Measurements from ENCODE around the gene RIC8A. TPM values are rescaled to one million over a fixed set of nuclear protein-coding genes. Genes with fewer than 3 reads are reported as not detected.

RIC8A gene
- total and polyA plus RNA-seq, 3 experiments from 2014 or later = 103 to 139 (median 137) TPM

GRCh38 chr11:244376-244775 lies 36.9 kb downstream of the RIC8A start:
- Mint-ChIP-seq H3K36me3 (peaks cover 18 to 93% (median 38%) of the 10 kb centered on the region in 3 donors), H3K27me3 (no peaks in the 10 kb centered on the region), H3K27ac (no peak overlapping the region), H3K9me3 (no peaks in the 10 kb centered on the region), H3K4me1 (peaks cover 21 to 32% (median 32%) of the 10 kb centered on the region in 3 donors), H3K4me3 (no peak overlapping the region)
- Histone ChIP-seq H3K36me3 (ENCODE audit: insufficient read depth, low read length) (peaks cover 56% of the 10 kb centered on the region), H3K27ac (ENCODE audit: low read depth, low read length) (no peak overlapping the region), H3K9me3 (ENCODE audit: low read length) (no peaks in the 10 kb centered on the region), H3K27me3 (ENCODE audit: insufficient read depth, low read length, poor library complexity, severe bottlenecking) (no peaks in the 10 kb centered on the region), H3K4me3 (ENCODE audit: low read length) (no peak overlapping the region), H3K4me1 (ENCODE audit: insufficient read depth, low read length) (no peaks in the 10 kb centered on the region)
- POLR2A ChIA-PET = no interaction called here
- CTCF ChIA-PET = no interaction called here
- no peak for DNase-seq

- Histone ChIP-seq H3K27ac (ENCODE audit: low read depth, low read length) (no peak overlapping the region), H3K27me3 (ENCODE audit: insufficient read depth, low read length, poor library complexity, severe bottlenecking) (no peaks in the 10 kb centered on the region), H3K4me1 (ENCODE audit: insufficient read depth, low read length) (peaks cover 5% of the 10 kb centered on the region), H3K9me3 (ENCODE audit: low read length) (no peaks in the 10 kb centered on the region), H3K4me3 (ENCODE audit: low read length) (no peak overlapping the region), H3K36me3 (ENCODE audit: insufficient read depth, low read length) (peaks cover 63% of the 10 kb centered on the region)
- Mint-ChIP-seq H3K9me3 (no peaks in the 10 kb centered on the region), H3K4me3 (no peak overlapping the region), H3K27me3 (no peaks in the 10 kb centered on the region), H3K36me3 (peaks cover 20 to 93% (median 34%) of the 10 kb centered on the region in 3 donors), H3K4me1 (peaks cover 10 to 14% (median 11%) of the 10 kb centered on the region in 3 donors), H3K27ac (peak overlapping the region in 2 of 8 donors; percentile 52 to 82)
- CTCF ChIA-PET = interaction anchor here (1.0 to 5.5 kb wide), 7 partner anchors 8 to 201 kb away, joined by 3 to 39 read pairs (median 4); partner anchors contain the start of genes BET1L and PTDSS2
- POLR2A ChIA-PET = no interaction called here
- no peak for DNase-seq
Observed at GRCh38 chr11:249062-249461, 41.6 kb downstream of the RIC8A start.

GRCh38 chr11:250274-250673 lies 42.8 kb downstream of the RIC8A start:
- H3K27me3 Mint-ChIP-seq = no peaks in the 10 kb centered on the region

DNA sequence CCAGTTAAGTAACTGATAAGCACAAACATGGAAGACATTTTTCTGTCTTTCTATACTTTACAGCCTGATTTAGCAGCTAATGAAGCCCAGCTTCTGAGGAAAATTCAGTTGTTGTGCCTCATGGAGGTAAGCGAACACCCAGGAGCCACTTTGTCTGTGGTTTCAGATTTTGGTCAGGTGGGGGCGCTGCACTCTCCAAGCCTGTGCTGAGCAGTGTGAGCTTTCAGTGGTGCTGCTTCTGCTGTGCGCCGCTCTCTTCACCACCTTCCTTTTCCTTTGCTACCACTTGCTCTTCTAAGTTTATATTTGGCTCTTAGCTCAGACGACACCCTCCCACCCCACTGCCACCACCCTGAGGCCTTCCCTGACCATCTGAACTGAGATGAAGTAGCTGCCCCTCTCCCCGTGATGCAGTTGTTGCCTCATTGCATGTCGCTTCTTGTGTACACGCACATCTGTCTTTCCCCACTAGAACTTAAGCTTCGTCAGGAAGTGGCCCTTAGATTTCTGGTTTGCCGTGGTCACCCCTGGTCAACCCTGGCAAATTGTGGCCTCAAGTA lies 43.3 kb downstream of the RIC8A start:
- Mint-ChIP-seq H3K4me3 (peak overlapping the region in 1 of 7 donors; percentile 5), H3K4me1 (peaks cover 7 to 11% (median 9%) of the 10 kb centered on the region in 3 donors), H3K36me3 (peaks cover 16 to 76% (median 24%) of the 10 kb centered on the region in 3 donors), H3K27ac (peak overlapping the region in 7 of 8 donors; percentile 62 to 90 (median 73)), H3K27me3 (no peaks in the 10 kb centered on the region), H3K9me3 (no peaks in the 10 kb centered on the region)
- H3K27me3 ChIP-seq (ENCODE audit: insufficient read depth, low read length, poor library complexity, severe bottlenecking) = no peaks in the 10 kb centered on the region
- peaks cover 5% of the 10 kb centered on the region for H3K4me1 ChIP-seq (ENCODE audit: insufficient read depth, low read length)
- peaks cover 53% of the 10 kb centered on the region for H3K36me3 ChIP-seq (ENCODE audit: insufficient read depth, low read length)
- ChIA-PET CTCF (interaction anchor here (0.8 to 5.5 kb wide), 38 partner anchors 9 to 268 kb away, joined by 3 to 58 read pairs (median 8); partner anchors contain the start of genes BET1L, IFITM2, IFITM5 and NLRP6), POLR2A (interaction anchor here (0.5 to 1.8 kb wide), 6 partner anchors 17 to 117 kb away, joined by 3 to 16 read pairs (median 8); partner anchors contain the start of gene PGGHG)
- H3K9me3 ChIP-seq (ENCODE audit: low read length) = no peaks in the 10 kb centered on the region
- no peak overlapping the region for H3K27ac ChIP-seq (ENCODE audit: low read depth, low read length)
- peak; percentile 65 to 86 (median 71) for DNase-seq
- H3K4me3 ChIP-seq (ENCODE audit: low read length) = no peak overlapping the region

More at GRCh38 chr11:250274-250673, 42.8 kb downstream of the RIC8A start:
- peaks cover 5% of the 10 kb centered on the region for H3K4me1 ChIP-seq (ENCODE audit: insufficient read depth, low read length)
- Mint-ChIP-seq H3K9me3 (no peaks in the 10 kb centered on the region), H3K4me1 (peaks cover 7 to 11% (median 11%) of the 10 kb centered on the region in 3 donors), H3K4me3 (no peak overlapping the region), H3K27ac (peak overlapping the region in 5 of 8 donors; percentile 60 to 87 (median 66)), H3K36me3 (peaks cover 18 to 82% (median 29%) of the 10 kb centered on the region in 3 donors)
- DNase-seq = no peak
- H3K4me3 ChIP-seq (ENCODE audit: low read length) = no peak overlapping the region
- H3K27ac ChIP-seq (ENCODE audit: low read depth, low read length) = no peak overlapping the region
- no peaks in the 10 kb centered on the region for H3K9me3 ChIP-seq (ENCODE audit: low read length)
- peaks cover 54% of the 10 kb centered on the region for H3K36me3 ChIP-seq (ENCODE audit: insufficient read depth, low read length)
- H3K27me3 ChIP-seq (ENCODE audit: insufficient read depth, low read length, poor library complexity, severe bottlenecking) = no peaks in the 10 kb centered on the region
- ChIA-PET CTCF (interaction anchor here (0.9 to 5.5 kb wide), 35 partner anchors 9 to 268 kb away, joined by 3 to 58 read pairs (median 8); partner anchors contain the start of genes BET1L, IFITM2, IFITM5 and NLRP6), POLR2A (interaction anchor here (1.0 to 1.8 kb wide), 4 partner anchors 18 to 37 kb away, joined by 4 to 16 read pairs (median 12); partner anchors contain the start of gene PGGHG)

- ChIA-PET CTCF (interaction anchor here (0.8 to 5.5 kb wide), 30 partner anchors 10 to 267 kb away, joined by 3 to 58 read pairs (median 8); partner anchors contain the start of genes BET1L, IFITM2, IFITM5 and NLRP6), POLR2A (interaction anchor here (0.8 to 1.8 kb wide), 4 partner anchors 16 to 36 kb away, joined by 3 to 16 read pairs (median 12); partner anchors contain the start of gene PGGHG)
- Mint-ChIP-seq H3K27me3 (no peaks in the 10 kb centered on the region), H3K4me3 (no peak overlapping the region), H3K4me1 (peaks cover 7 to 11% (median 9%) of the 10 kb centered on the region in 3 donors), H3K36me3 (peaks cover 15 to 69% (median 21%) of the 10 kb centered on the region in 3 donors), H3K27ac (peak overlapping the region in 3 of 8 donors; percentile 36 to 81 (median 63)), H3K9me3 (no peaks in the 10 kb centered on the region)
- H3K4me1 ChIP-seq (ENCODE audit: insufficient read depth, low read length) = peaks cover 5% of the 10 kb centered on the region
- H3K36me3 ChIP-seq (ENCODE audit: insufficient read depth, low read length) = peaks cover 49% of the 10 kb centered on the region
- no peaks in the 10 kb centered on the region for H3K9me3 ChIP-seq (ENCODE audit: low read length)
- no peak overlapping the region for H3K4me3 ChIP-seq (ENCODE audit: low read length)
- H3K27ac ChIP-seq (ENCODE audit: low read depth, low read length) = no peak overlapping the region
- DNase-seq = no peak
- H3K27me3 ChIP-seq (ENCODE audit: insufficient read depth, low read length, poor library complexity, severe bottlenecking) = no peaks in the 10 kb centered on the region
Observed at GRCh38 chr11:251550-251949, 44.0 kb downstream of the RIC8A start.

GRCh38 chr11:252666-253065 lies 45.2 kb downstream of the RIC8A start:
- Mint-ChIP-seq H3K27me3 (no peaks in the 10 kb centered on the region), H3K36me3 (peaks cover 11 to 58% (median 13%) of the 10 kb centered on the region in 3 donors), H3K27ac (no peak overlapping the region), H3K4me3 (no peak overlapping the region), H3K9me3 (no peaks in the 10 kb centered on the region), H3K4me1 (peaks cover 7 to 11% (median 7%) of the 10 kb centered on the region in 3 donors)
- H3K36me3 ChIP-seq (ENCODE audit: insufficient read depth, low read length) = peaks cover 39% of the 10 kb centered on the region
- no peaks in the 10 kb centered on the region for H3K27me3 ChIP-seq (ENCODE audit: insufficient read depth, low read length, poor library complexity, severe bottlenecking)
- H3K27ac ChIP-seq (ENCODE audit: low read depth, low read length) = no peak overlapping the region
- H3K4me3 ChIP-seq (ENCODE audit: low read length) = no peak overlapping the region
- POLR2A ChIA-PET = no interaction called here
- CTCF ChIA-PET = interaction anchor here (0.8 to 5.5 kb wide), 11 partner anchors 9 to 197 kb away, joined by 3 to 58 read pairs (median 24); partner anchors contain the start of genes IFITM2, NLRP6, PGGHG and PTDSS2
- H3K9me3 ChIP-seq (ENCODE audit: low read length) = no peaks in the 10 kb centered on the region
- peaks cover 5% of the 10 kb centered on the region for H3K4me1 ChIP-seq (ENCODE audit: insufficient read depth, low read length)
- DNase-seq = no peak

DNA sequence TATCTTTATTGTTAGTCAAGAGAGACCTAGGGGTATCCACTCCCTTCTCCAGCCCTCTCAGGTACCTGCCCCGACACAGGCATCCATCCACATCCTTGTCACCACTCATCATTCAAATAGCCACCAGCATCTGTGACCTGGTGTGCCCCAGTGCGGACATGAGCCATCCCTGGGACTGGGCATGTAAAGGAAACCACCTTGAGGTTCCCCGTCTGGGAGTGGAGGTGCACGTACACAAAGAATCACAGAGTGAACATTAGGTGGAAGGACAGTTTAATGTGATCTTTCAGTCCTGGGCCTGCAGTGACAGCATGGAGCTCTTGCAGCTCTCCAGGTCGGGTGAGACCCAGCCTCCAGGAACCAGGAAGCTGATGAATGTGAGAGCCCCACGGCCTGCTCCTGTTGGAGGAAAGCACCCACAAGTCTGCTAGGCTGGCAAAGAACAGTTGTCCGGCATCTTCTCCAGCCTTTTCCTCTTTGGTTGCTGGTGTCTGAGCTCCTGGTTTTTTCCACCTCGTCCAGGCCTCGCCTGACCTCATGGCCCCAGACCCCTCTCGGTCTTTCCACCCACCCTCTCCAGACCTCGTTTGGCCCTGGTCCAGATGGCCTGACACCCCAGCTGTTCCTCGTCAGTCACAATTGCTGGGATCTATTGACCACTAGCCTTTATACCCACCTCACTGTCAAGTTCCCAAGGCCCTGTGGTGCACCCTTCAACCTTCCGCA lies 45.8 kb downstream of the RIC8A start:
- Histone ChIP-seq H3K4me1 (ENCODE audit: insufficient read depth, low read length) (peaks cover 5% of the 10 kb centered on the region), H3K9me3 (ENCODE audit: low read length) (no peaks in the 10 kb centered on the region), H3K27me3 (ENCODE audit: insufficient read depth, low read length, poor library complexity, severe bottlenecking) (no peaks in the 10 kb centered on the region), H3K4me3 (ENCODE audit: low read length) (no peak overlapping the region), H3K36me3 (ENCODE audit: insufficient read depth, low read length) (peaks cover 34% of the 10 kb centered on the region), H3K27ac (ENCODE audit: low read depth, low read length) (no peak overlapping the region)
- Mint-ChIP-seq H3K36me3 (peaks cover 11 to 51% (median 13%) of the 10 kb centered on the region in 3 donors), H3K9me3 (no peaks in the 10 kb centered on the region), H3K27me3 (no peaks in the 10 kb centered on the region), H3K27ac (peak overlapping the region in 1 of 8 donors; percentile 68), H3K4me1 (peaks cover 7 to 11% (median 7%) of the 10 kb centered on the region in 3 donors), H3K4me3 (no peak overlapping the region)
- ChIA-PET POLR2A (no interaction called here), CTCF (interaction anchor here (0.8 to 5.5 kb wide), 8 partner anchors 8 to 196 kb away, joined by 3 to 39 read pairs (median 10); partner anchors contain the start of genes PGGHG and PTDSS2)
- no peak for DNase-seq
